ENCODE results near the gene SORL1. TPM values are rescaled to one million over a fixed set of nuclear protein-coding genes. Genes with fewer than 3 reads are reported as not detected.

Gene SORL1
- total and polyA plus RNA-seq, 2 of the 8 experiments (the other 6 are each of a cell fraction or from before 2014, with no cell fraction given), result 38.1 to 65.5 TPM

DNA sequence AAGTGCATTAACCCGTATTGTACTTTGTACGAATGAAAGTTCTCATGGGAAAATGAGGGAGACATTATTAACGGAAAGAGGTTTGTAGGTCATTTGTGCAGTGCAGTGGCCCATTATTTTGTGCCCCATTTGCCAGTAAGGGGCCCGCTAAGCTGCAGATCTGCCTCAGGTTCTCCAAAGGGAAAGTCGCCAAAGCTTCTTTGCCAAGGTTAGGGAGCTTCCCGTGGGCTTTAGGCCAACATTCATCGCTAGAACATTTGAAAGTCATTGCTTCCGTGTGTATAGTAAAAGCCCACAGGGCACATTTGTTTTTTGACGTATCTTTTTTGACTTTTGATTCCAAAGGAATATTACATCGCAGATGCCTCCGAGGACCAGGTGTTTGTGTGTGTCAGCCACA lies 61.7 kb downstream of the SORL1 start:
- Histone ChIP-seq H3K36me3 (ENCODE audit: control insufficient read depth in 2 of 4, insufficient read depth in 4 of 4, low read length in 3 of 4) (peaks cover 7 to 33% (median 18%) of the 10 kb centered on the region in 4 experiments), H3K4ac (replicated peaks; ENCODE audit: insufficient read length, low read depth, low read length) (no peak overlapping the region), H3K9ac (replicated peaks in 1 of 4; ENCODE audit: extremely low read depth in 1 of 4, low read depth in 3 of 4, low read length in 3 of 4) (no peak overlapping the region; a peak in 1 of 7 replicates), H2BK120ac (replicated peaks; ENCODE audit: low read depth, low read length) (no peak overlapping the region), H3K4me2 (ENCODE audit: insufficient read depth in 1 of 2, low read depth in 2 of 2, low read length in 2 of 2) (no peak overlapping the region), H2BK12ac (ENCODE audit: low read depth, low read length) (no peak overlapping the region), H3K18ac (ENCODE audit: extremely low read depth, low read length) (no peak overlapping the region), H4K20me1 (replicated peaks in 1 of 2; ENCODE audit: control insufficient read depth in 1 of 2, insufficient read depth in 2 of 2, low read length in 2 of 2) (no peaks in the 10 kb centered on the region), H3K79me1 (ENCODE audit: low read depth, low read length) (no peaks in the 10 kb centered on the region; the same call in 1 of the 2 replicates), H3K14ac (ENCODE audit: insufficient read length) (no peak overlapping the region), H2BK20ac (ENCODE audit: low read length) (no peak overlapping the region), H4K8ac (ENCODE audit: extremely low read depth, insufficient read depth, low read length) (no peak overlapping the region), H3K27me3 (replicated peaks in 1 of 4; ENCODE audit: control insufficient read depth in 3 of 4, extremely low read depth in 1 of 4, insufficient read depth in 3 of 4, low read length in 3 of 4) (no peaks in the 10 kb centered on the region), H4K91ac (replicated peaks; ENCODE audit: insufficient read length, low read length) (no peak overlapping the region), H3K23me2 (ENCODE audit: low read depth, low read length) (no peaks in the 10 kb centered on the region), H3K27ac (ENCODE audit: low read depth, low read length) (no peak overlapping the region), H3K56ac (replicated peaks; ENCODE audit: insufficient read length, low read depth, low read length) (no peak overlapping the region), H3K9me3 (ENCODE audit: insufficient read depth in 2 of 2, low read depth in 1 of 2, low read length in 1 of 2) (no peaks in the 10 kb centered on the region), H2AK5ac (ENCODE audit: low read depth, low read length) (no peak overlapping the region), H2BK15ac (ENCODE audit: low read length) (no peak overlapping the region), H3K4me1 (replicated peaks in 1 of 4; ENCODE audit: control insufficient read depth in 3 of 4, insufficient read depth in 4 of 4, low read length in 3 of 4) (no peaks in the 10 kb centered on the region; a peak in 3 of 7 replicates), H4K5ac (ENCODE audit: insufficient read length, low read depth, low read length) (no peak overlapping the region), H3K4me3 (ENCODE audit: extremely low read depth in 1 of 4, insufficient read depth in 2 of 4, low read depth in 3 of 4, low read length in 4 of 4) (no peak overlapping the region), H2AFZ (ENCODE audit: low read length) (no peak overlapping the region), H2BK5ac (ENCODE audit: low read depth, low read length) (no peak overlapping the region), H3K79me2 (ENCODE audit: control insufficient read depth in 1 of 2, insufficient read depth in 2 of 2, low read length in 2 of 2) (peaks cover 0 to 2% of the 10 kb centered on the region in 2 experiments; a peak in 1 of 4 replicates), H3K23ac (ENCODE audit: insufficient read length) (no peak overlapping the region)
- POLR2A ChIA-PET (ENCODE audit: partially characterized antibody), result interaction anchor here (0.9 kb wide), 1 partner anchor 10 kb away, joined by 3 read pairs; no protein-coding TSS in a partner anchor
- CTCF ChIA-PET (ENCODE audit: partially characterized antibody), result interaction anchor here (1.1 to 1.2 kb wide), 3 partner anchors 24 to 75 kb away, joined by 3 to 4 read pairs (median 3); no protein-coding TSS in a partner anchor
- WGBS, 2 experiments (ENCODE audit: extremely low coverage in 1 of 2, insufficient coverage in 1 of 2, insufficient read length in 1 of 2, insufficient replicate concordance in 2 of 2, low coverage in 1 of 2, low lambda C conversion rate in 2 of 2, missing lambda C conversion rate in 1 of 2), result 93% methylated on average over 11 of the region's 11 CpGs; no CpG with 5 or more reads in 1 of the 2 experiments
- TF ChIP-seq POLR2AphosphoS5 (IDR thresholded peaks at IDR 0.05; ENCODE audit: low read depth, low read length), result no peak
- FAIRE-seq (no peak), DNase-seq (ENCODE audit: low read depth in 1 of 2, low spot score in 2 of 2) (no peak)

All from H1 (cell line).